ENCODE results near the gene SST.

Gene SST

GRCh38 chr3:187669675-187670504 lies at the start of gene SST:
SST (minus strand) TSS chr3:187670394; CDS start chr3:187670291, 103 bp downstream.
- DNase-seq (ENCODE audit: low read depth): no peak

- DNase-seq (ENCODE audit: low read depth): no peak
These were observed 49.6 kb upstream of the SST start for GRCh38 chr3:187719628-187720336.

GRCh38 chr3:187718802-187719201 lies 48.6 kb upstream of the SST start:
- no peak for DNase-seq (ENCODE audit: low read depth)

- DNase-seq (ENCODE audit: low read depth): no peak
These were observed 47.4 kb upstream of the SST start for GRCh38 chr3:187717572-187717971.

GRCh38 chr3:187714404-187714979 lies 44.3 kb upstream of the SST start:
- DNase-seq (ENCODE audit: low read depth): peak; percentile 61

- DNase-seq (ENCODE audit: low read depth): no peak
These were observed 43.3 kb upstream of the SST start for GRCh38 chr3:187713504-187713903.

GRCh38 chr3:187709155-187709554 lies 39.0 kb upstream of the SST start:
- DNase-seq (ENCODE audit: low read depth): no peak

GRCh38 chr3:187708696-187709095 lies 38.5 kb upstream of the SST start:
- no peak for DNase-seq (ENCODE audit: low read depth)

- no peak for DNase-seq (ENCODE audit: low read depth)
These were observed 36.8 kb upstream of the SST start for GRCh38 chr3:187706971-187707370.

GRCh38 chr3:187705164-187705563 lies 35.0 kb upstream of the SST start:
- no peak for DNase-seq (ENCODE audit: low read depth)

GRCh38 chr3:187702507-187703033 lies 32.4 kb upstream of the SST start, which contains the start of gene RTP2:
RTP2 (minus strand) TSS chr3:187702557; CDS start chr3:187702128, 429 bp downstream.
- no peak for DNase-seq (ENCODE audit: low read depth)

GRCh38 chr3:187700249-187700648 lies 30.1 kb upstream of the SST start:
- DNase-seq (ENCODE audit: low read depth): no peak

GRCh38 chr3:187698499-187699399 lies 28.6 kb upstream of the SST start:
- no peak for DNase-seq (ENCODE audit: low read depth)

- no peak for DNase-seq (ENCODE audit: low read depth)
These were observed 25.8 kb upstream of the SST start for GRCh38 chr3:187696021-187696420.

- DNase-seq (ENCODE audit: low read depth): no peak
These were observed 25.3 kb upstream of the SST start for GRCh38 chr3:187695449-187695848.

GRCh38 chr3:187694801-187695200 lies 24.6 kb upstream of the SST start:
- no peak for DNase-seq (ENCODE audit: low read depth)

GRCh38 chr3:187693431-187693830 lies 23.2 kb upstream of the SST start:
- no peak for DNase-seq (ENCODE audit: low read depth)

- DNase-seq (ENCODE audit: low read depth): no peak
These were observed 19.8 kb upstream of the SST start for GRCh38 chr3:187689984-187690383.

- no peak for DNase-seq (ENCODE audit: low read depth)
These were observed 16.6 kb upstream of the SST start for GRCh38 chr3:187686621-187687273.

- DNase-seq (ENCODE audit: low read depth): no peak
These were observed 15.8 kb upstream of the SST start for GRCh38 chr3:187685948-187686347.

GRCh38 chr3:187684880-187685279 lies 14.7 kb upstream of the SST start:
- DNase-seq (ENCODE audit: low read depth): no peak
